Measurements from ENCODE around the gene LCE1B.

LCE1B gene

DNA sequence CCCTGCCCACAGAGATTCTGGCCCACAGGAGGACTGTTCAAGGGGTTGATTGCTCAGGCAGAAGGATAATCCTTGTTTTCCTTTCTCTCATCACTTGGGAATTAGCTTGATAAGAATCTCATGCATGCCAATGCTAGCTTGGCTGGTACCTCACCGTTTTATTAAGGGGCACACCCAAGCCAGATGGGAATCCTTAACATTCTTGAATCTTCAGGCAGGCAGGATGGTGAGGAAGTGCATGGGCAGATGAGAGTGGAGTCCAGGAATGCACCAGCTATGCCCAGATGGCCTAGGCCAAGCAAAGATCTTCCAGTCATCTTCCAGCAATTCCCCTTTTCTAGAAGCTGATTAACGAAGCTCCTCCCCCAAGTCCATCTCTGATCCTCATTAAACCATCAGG lies 43.9 kb downstream of the LCE1B start:
- TF ChIP-seq EZH2phosphoT487 (conservative IDR thresholded peaks at IDR 0.05; ENCODE audit: low read length) = no peak
- TF ChIP-seq, protein P1, sequence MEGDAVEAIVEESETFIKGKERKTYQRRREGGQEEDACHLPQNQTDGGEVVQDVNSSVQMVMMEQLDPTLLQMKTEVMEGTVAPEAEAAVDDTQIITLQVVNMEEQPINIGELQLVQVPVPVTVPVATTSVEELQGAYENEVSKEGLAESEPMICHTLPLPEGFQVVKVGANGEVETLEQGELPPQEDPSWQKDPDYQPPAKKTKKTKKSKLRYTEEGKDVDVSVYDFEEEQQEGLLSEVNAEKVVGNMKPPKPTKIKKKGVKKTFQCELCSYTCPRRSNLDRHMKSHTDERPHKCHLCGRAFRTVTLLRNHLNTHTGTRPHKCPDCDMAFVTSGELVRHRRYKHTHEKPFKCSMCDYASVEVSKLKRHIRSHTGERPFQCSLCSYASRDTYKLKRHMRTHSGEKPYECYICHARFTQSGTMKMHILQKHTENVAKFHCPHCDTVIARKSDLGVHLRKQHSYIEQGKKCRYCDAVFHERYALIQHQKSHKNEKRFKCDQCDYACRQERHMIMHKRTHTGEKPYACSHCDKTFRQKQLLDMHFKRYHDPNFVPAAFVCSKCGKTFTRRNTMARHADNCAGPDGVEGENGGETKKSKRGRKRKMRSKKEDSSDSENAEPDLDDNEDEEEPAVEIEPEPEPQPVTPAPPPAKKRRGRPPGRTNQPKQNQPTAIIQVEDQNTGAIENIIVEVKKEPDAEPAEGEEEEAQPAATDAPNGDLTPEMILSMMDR (IDR thresholded peaks at IDR 0.05; ENCODE audit: insufficient read depth, low read length, poor library complexity, severe bottlenecking) = no peak
- Histone ChIP-seq H3F3A (ENCODE audit: insufficient read depth) (no peaks in the 10 kb centered on the region), H3K36me3 (ENCODE audit: low read length) (no peaks in the 10 kb centered on the region), H3K27ac (ENCODE audit: low read depth, low read length) (no peak overlapping the region), H3K9ac (ENCODE audit: low read length) (no peak overlapping the region), H3K79me2 (ENCODE audit: insufficient read depth, low read length) (no peaks in the 10 kb centered on the region), H3K4me2 (ENCODE audit: low read depth, low read length, poor library complexity, severe bottlenecking) (no peak overlapping the region), H3K9me3 (ENCODE audit: insufficient read depth, low read length) (no peaks in the 10 kb centered on the region), H2AFZ (ENCODE audit: low read depth, low read length, severe bottlenecking) (no peak overlapping the region), H3K4me3 (ENCODE audit: insufficient read depth, low read length, poor library complexity, severe bottlenecking) (no peak overlapping the region), H3K9me2 (replicated peaks; ENCODE audit: insufficient read depth, low read length) (no peaks in the 10 kb centered on the region), H4K20me1 (ENCODE audit: low read depth, low read length) (no peaks in the 10 kb centered on the region), H3K27me3 (ENCODE audit: low read length) (no peaks in the 10 kb centered on the region; the same call in 1 of the 2 replicates)

DNA sequence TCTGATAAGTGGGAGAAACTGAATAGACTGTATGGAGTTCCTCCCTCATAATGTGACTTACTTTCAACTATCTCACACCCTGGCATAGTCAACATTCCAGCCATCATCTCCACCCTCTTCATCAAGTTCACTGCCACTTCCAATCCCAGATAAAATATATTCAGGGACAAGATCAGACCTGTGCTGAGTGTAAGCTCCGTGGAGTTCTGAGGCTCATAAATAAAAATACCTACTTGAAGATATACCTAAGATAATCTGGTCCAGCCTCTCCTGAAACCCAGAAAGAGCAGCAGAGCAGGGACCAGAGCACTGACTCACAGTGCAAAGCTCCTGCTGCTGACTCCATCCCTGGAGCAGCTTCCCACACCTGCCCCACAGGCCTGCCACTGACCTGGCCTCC lies 46.3 kb downstream of the LCE1B start:
- Histone ChIP-seq H3K36me3 (ENCODE audit: low read length) (no peaks in the 10 kb centered on the region), H4K20me1 (ENCODE audit: low read depth, low read length) (no peaks in the 10 kb centered on the region), H3K9me2 (replicated peaks; ENCODE audit: insufficient read depth, low read length) (no peaks in the 10 kb centered on the region), H2AFZ (ENCODE audit: low read depth, low read length, severe bottlenecking) (no peak overlapping the region), H3K27ac (ENCODE audit: low read depth, low read length) (no peak overlapping the region), H3K4me3 (ENCODE audit: insufficient read depth, low read length, poor library complexity, severe bottlenecking) (no peak overlapping the region), H3K4me2 (ENCODE audit: low read depth, low read length, poor library complexity, severe bottlenecking) (no peak overlapping the region), H3K27me3 (ENCODE audit: low read length) (no peaks in the 10 kb centered on the region), H3K9me3 (ENCODE audit: insufficient read depth, low read length) (no peaks in the 10 kb centered on the region), H3K79me2 (ENCODE audit: insufficient read depth, low read length) (no peaks in the 10 kb centered on the region), H3K9ac (ENCODE audit: low read length) (no peak overlapping the region), H3F3A (ENCODE audit: insufficient read depth) (no peaks in the 10 kb centered on the region)
- TF ChIP-seq EZH2phosphoT487 (conservative IDR thresholded peaks at IDR 0.05; ENCODE audit: low read length) = no peak
- TF ChIP-seq, protein P1 (IDR thresholded peaks at IDR 0.05; ENCODE audit: insufficient read depth, low read length, poor library complexity, severe bottlenecking) = no peak

DNA sequence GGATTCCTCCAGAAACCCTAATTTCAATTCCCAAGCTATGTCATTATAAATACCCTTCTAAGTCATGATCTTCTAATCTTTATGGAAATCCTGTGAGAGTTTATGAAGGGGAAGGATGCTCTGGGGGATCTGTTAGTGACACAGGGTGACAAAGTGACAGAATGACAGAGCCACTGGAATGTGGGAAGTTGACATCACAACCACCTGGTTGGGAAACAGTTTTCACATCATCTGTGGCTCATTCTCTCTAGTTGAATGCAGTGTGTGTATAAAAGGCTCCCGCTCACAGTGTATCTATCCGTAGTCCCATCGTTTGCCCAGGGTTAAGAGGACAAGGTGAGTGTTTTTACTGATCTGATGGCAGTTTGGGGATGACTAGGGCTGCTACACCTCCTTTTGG lies 47.9 kb downstream of the LCE1B start, which contains the start of gene LCE7A:
Gene LCE7A (plus strand): TSS at position 301 of the 400 bp plus-strand sequence. CDS start 702 bp downstream, outside the sequence.
- H3K9ac ChIP-seq (ENCODE audit: low read length) = no peak within 1 kb of the TSS
- no peaks in the 10 kb centered on the region for H3K9me2 ChIP-seq (replicated peaks; ENCODE audit: insufficient read depth, low read length)
- H2AFZ ChIP-seq (ENCODE audit: low read depth, low read length, severe bottlenecking) = no peak within 1 kb of the TSS
- no peak within 1 kb of the TSS for H3K4me2 ChIP-seq (ENCODE audit: low read depth, low read length, poor library complexity, severe bottlenecking)
- H4K20me1 ChIP-seq (ENCODE audit: low read depth, low read length) = no peaks in the 10 kb centered on the region
- no peak within 1 kb of the TSS for H3K4me3 ChIP-seq (ENCODE audit: insufficient read depth, low read length, poor library complexity, severe bottlenecking)
- H3K36me3 ChIP-seq (ENCODE audit: low read length) = no peaks in the 10 kb centered on the region
- H3F3A ChIP-seq (ENCODE audit: insufficient read depth) = no peaks in the 10 kb centered on the region
- H3K27ac ChIP-seq (ENCODE audit: low read depth, low read length) = no peak within 1 kb of the TSS
- no peaks in the 10 kb centered on the region for H3K9me3 ChIP-seq (ENCODE audit: insufficient read depth, low read length)
- H3K27me3 ChIP-seq (ENCODE audit: low read length) = no peaks in the 10 kb centered on the region
- no peak for TF ChIP-seq EZH2phosphoT487 (conservative IDR thresholded peaks at IDR 0.05; ENCODE audit: low read length)
- TF ChIP-seq, protein P1 (IDR thresholded peaks at IDR 0.05; ENCODE audit: insufficient read depth, low read length, poor library complexity, severe bottlenecking) = no peak
- H3K79me2 ChIP-seq (ENCODE audit: insufficient read depth, low read length) = no peaks in the 10 kb centered on the region

Measured in SU-DHL-6 (cell line).